Stimulated activated CD8-positive, alpha-beta memory T cell treated with anti-CD3 and anti-CD28 coated beads, Interleukin-15, amount 100 ng/mL, for 48 hours (primary cell): Measurements from ENCODE around the gene MAGEA4.
"Not testable (repeated sequence)": the region's sequence is repeated elsewhere in the genome, so short reads cannot be mapped to it uniquely, and the experiment has no call there.

Experiments used
- DNase-seq, 2 donors: peaks; one replicate each; pipeline ENCODE4 v3.0.0-alpha.2; 2020; ENCODE audit warnings: low read depth in 2 of 2

The MAGEA4 gene, protein sequence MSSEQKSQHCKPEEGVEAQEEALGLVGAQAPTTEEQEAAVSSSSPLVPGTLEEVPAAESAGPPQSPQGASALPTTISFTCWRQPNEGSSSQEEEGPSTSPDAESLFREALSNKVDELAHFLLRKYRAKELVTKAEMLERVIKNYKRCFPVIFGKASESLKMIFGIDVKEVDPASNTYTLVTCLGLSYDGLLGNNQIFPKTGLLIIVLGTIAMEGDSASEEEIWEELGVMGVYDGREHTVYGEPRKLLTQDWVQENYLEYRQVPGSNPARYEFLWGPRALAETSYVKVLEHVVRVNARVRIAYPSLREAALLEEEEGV

DNA sequence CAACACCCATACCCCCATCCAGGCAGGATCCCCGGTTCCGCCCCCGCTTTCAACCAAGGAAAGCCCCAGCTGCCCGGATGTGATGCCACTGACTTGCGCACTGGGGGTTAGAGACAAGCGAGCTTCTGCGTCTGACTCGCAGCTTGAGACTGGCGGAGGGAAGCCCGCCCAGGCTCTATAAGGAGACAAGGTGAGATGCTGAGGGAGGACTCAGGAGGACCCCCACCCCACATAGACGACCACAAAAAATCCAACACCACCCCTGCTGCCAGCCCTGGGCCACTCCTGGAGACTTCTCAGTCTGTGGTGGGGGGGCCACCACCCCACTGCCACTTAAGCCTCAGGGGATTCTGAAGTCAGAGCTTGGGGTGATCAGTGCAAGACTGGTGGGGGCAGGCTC, at the start of gene MAGEA4:
Gene MAGEA4, plus strand, starts transcription at position 110 of the 400 bp plus-strand sequence. CDS start 10,776 bp downstream, outside the sequence.
- DNase-seq = no peak

DNA sequence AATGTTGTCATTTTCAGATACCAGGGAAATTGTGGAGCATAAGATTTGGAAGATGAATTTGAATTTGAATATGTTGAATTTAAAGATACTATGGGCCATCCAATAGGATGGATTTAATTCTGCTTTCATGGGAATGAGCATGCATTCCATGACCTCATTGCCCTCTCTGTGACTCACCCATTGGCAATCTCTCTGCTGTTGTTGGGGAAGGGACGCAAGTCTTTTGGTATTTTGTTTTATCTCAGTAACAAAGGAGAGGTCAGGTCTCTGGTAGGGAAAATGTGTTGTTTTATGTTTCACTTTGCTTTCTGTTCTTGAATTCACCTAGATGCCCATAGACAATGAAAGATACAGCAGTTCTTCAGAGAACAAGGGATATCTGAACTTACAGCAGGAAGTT, 42.1 kb upstream of the MAGEA4 start:
- no peak for DNase-seq

DNA sequence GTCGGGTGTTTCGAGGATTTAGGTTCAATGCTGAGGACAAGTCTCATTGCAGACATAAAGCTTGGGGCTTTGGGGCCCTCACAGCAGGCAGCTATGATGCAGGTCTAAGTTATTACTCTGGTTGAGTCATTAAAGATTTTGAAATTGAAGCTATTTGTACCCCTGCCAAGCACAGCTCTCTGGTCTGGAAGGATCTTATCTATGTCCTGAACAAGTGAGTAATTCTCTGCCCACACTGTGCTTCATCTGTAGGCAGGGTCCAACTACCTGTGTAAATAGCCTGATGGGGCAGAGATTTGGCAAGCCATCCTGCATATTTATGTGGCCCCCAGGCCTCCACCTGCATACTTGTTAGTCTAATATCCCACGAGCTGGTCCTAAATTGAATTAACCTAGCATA, 41.4 kb upstream of the MAGEA4 start:
- no peak for DNase-seq

DNA sequence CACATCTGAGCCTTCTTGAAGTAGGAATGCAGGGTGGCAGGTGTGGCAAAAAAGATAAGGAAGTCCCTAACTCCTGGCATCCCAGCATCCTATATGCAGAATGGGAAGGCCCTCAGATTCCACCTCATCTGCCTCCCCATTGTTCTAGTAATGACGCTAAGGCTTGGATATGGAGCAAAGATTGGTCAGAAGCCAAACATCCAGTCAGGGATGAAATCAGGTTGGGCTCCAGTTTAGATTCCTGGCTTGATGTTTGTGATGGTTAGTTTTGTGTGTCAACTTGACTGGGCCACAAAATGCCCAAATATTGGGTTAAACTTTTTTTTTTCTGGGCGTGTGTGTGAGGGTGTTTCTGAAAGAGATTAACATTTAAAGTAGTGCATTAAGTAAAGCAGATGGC, 39.6 kb upstream of the MAGEA4 start:
- DNase-seq = no peak

DNA sequence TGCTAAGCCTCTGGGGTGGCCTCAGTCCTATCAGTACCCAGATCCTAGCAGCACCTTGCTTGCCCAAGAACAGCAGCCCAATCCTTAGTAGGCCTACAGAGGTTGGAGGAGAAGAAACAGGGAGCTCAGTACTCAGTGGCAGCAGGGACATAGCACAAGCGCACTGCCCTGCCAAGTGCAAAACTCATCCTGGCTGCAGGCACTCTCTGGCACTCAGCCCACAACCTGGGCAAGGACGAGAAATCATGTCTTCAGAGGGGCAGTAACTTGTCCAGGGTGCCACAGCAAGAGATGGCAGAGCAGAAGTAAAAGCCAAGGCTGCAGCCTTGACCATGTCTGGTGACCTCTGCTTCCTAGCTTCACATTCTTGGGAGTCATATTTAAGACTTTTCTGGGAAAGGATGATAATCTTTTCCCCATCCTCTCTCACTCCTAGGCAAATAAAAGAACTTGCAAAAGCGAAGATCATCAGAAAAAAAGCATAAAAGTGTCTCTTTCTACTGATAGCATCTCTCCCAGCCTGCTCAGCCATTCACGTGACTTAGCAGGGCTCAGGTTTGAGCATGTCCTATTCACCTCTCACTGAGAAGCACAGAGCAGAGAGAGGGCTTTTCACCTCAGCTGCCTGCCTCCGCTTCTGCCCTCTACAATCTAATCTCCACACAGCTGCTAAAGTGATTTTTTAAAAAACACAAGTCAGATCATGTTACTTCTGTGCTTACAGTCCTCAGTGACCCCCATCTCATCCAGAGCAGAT, 37.2 kb upstream of the MAGEA4 start:
- DNase-seq = no peak

DNA sequence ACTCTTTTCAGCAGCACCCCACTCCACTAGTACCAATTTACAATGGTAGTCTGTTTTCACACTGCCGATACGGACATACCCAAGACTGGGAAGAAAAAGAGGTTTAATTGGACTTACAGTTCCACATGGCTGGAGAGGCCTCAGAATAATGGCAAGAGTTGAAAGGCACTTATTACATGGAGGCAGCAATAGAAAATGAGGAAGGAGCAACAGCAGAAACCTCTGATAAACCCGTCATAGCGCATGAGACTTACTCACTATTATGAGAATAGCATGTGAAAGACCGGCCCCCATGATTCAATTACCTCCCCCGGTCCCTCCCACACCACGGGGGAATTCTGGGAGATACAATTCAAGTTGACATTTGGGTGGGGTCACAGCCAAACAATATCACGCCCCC, 34.1 kb upstream of the MAGEA4 start:
- DNase-seq = no peak

DNA sequence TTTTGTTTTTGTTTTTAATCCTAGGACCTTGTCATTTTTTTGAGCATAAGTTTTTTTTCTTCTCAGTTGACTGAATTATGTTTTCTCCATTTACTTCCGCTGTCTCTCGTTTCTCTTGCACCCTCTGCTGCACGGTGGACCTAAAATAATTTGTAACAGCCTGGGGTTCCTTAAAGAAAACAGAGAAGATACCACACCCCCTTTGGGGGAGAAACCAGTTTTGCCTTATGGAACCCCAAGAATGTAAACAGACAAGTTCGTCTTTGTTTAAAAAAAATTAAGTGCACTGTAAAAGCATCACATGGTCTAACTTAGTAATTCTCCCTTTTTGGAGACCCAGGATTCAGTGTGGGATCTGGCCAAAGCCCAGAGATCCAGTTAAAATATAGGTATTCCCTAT, 32.8 kb upstream of the MAGEA4 start:
- DNase-seq = no peak

DNA sequence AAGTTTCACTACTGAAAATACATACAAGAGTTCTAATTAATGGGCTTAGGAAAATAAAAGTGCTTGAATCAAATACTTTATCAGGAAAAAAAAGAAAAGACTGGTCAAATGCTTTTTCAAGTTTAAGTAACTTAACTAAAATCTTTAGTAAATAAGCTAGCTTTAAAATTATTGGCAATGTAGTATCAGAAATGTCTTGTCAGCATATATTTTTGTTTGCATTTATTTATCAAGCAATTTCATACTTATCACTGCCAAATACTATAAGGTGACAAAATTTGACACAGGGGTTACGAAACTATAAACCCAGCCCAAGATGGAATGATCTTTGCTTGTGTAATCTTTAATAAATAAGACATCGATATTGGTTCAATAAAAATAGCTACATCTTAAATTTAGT, 31.8 kb upstream of the MAGEA4 start:
- DNase-seq = no peak

DNA sequence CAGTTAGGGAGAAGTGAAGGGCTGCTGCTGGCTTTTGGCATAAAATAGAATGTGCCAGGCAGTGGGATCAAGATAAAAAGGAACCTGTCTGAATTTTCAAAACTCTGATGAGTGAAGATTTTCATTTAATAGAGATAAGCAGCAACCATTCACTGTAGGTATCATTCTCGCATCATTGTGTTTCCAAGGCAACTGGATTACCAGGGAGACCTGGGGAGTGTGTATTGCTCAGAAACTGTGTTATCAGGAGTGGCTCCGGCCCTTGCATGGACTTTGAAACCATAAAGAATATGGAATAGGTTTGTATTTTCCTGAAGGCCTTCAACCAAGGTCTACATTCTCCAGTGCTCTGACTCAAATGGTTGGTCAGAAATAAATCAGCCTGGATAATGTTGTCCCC, 23.3 kb upstream of the MAGEA4 start:
- no peak for DNase-seq

DNA sequence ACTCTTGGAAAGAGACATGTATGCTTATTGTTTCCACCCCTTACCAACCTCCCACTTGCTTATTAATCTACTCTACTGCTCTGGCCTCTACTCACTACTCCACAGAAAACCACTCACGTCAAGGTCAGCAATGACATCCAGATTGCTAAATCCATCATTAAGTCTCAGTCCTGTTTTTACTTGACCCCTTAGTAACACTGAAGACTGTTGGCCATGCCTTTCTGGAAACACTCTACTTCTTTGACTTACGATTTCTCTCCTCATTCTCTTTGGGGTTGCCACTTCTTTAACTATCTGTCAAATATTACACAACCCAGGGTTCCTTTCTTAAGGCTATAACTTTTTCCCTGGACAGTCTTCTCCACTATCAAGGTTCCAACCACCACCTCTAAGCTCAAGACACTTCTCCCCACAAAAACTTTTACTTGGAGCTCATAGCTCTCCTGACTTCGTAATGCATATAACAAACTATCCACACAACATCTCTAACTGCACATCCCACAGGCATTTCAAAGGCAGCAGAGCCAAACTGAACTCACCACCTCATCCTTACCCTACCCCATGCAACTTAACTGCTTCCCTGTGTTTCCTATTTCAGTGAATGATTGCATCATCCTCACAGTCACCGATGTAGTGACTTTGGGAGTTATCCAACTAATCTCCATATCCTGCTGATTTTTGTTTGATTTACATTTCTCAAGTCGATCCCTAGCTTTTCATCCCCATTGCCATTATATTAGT, 15.8 kb upstream of the MAGEA4 start:
- DNase-seq = no peak

DNA sequence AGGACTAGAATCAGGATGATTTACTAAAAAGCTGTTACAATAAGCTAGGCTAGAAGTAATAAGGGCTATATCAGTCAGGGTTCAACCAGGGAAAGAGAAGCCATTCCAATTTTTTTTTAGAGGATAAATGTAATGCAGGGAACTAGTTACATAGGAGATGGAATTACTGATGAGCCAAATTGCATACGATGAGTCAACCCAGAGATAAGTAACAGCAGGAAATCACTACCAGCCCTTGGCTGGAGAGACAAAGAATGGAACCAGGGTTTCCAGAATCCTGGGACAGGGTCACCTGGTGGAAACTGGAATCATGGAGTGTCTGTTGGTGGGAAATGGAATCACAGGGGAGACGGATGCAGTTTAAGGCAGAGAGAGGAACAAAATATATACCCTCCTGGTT, 13.1 kb upstream of the MAGEA4 start:
- no peak for DNase-seq

DNA sequence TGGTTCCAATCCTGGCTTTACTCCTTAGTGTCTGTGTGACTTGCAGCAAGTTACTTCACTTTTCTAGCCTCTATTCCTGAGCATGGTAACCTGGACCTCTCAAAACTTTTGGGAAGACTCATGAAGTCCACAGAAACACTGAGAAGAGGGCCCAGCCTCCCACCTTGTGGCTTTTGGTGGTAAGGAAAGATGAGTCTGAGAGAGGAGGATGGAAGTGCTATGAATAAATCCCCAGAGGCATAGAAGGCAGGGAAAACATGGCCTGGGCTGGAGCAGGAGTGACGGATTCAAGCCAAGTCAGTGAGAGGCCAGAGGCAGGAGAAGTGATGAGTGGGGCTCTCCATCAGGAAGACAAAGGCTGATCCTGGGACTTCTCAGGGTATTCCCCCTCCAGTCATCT, 10.9 kb upstream of the MAGEA4 start:
- no peak for DNase-seq

DNA sequence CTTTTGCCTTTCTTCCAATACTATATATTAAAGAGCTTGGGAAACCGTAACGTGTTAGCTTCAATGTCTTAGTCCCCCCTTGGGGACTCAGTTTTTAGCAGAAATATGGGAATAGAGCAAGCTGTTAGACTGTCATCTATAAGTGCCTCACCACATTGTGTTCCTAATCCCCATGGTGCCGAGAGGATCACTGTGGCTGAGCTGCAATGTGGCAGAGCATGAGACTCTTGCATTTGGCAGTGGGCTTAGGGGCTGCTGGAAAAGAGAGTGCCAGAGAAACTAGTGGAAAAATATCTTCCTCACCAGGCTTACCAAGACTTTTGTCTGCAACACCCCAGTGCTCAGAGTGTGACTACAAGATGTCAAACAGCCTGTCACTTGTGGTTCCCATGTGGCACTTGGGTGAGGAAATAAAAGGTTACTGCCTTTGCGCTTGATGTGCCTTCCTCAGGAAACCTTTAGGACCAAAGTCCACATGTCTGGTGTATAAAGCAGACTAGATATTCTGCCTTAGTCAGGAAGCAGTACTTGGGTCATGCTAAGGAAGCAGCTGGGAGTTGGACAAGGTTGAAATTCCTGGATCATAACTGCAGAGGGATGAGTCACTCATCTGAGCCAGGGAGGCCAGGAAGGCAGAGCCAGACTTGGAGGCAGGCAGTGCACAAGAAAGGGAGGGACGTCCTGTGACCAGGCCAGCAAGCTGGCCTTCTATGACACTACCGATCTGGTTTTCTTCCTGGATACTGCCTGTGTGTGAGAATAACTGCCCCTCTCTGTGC, 9.7 kb upstream of the MAGEA4 start:
- DNase-seq = no peak

DNA sequence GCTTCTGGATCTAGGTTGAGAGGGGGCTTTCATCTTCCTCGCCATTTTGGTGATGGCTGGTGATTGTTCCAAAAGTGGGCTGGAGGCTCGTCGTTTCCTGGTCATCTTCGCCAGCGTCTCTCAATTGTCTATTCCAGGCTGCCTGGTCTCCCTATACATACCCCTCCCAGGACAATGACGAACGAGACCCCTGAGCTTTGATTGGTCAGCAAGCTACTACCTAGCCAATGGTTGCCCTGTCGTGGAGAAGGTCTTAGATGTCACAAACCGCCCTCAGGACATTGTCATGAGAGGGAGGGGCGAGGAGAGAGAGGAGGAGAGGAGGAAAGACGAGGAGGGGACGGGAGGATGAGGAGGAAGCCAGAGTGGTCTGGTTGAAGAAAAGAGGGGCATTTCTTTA, 7.7 kb upstream of the MAGEA4 start:
- no peak for DNase-seq

DNA sequence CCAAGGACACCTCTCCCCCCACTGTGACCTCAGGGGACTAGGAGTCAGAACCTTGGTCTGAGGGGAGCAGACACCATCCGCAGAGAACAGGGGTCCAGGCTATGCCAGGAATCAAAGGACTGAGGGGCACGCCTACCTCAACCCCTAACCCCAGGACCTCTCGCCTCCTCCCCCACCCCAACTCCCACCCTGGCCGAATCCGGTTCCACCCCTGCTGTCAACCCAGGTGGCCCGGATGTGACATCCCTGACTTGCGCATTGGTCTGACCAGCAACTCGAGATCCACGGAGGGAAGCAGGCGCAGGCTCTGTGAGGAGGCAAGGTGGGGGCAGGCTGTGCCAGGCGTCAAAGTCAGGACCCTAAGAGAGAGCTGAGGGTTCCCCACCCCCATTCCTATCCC, 468 bp upstream of the MAGEA4 start:
- no peak for DNase-seq

DNA sequence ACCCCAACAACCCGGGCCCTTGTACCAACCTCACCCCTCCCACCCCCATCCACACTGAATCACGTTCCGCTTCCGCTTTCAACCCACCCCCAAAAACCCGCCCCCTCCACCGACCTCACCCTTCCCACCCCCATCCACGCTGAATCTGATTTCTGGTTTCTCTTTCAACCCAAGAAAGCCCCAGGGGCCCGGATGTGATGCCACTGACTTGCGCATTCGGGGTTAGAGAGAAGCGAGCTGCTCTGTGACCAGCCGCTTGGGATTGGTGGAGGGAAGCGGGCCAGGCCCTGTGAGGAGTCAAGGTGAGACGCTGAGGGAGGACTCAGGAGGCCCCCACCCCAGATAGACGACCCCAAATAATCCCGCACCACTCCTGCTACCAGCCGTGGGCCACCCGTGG, 6.0 kb downstream of the MAGEA4 start:
- not testable (repeated sequence) for DNase-seq

DNA sequence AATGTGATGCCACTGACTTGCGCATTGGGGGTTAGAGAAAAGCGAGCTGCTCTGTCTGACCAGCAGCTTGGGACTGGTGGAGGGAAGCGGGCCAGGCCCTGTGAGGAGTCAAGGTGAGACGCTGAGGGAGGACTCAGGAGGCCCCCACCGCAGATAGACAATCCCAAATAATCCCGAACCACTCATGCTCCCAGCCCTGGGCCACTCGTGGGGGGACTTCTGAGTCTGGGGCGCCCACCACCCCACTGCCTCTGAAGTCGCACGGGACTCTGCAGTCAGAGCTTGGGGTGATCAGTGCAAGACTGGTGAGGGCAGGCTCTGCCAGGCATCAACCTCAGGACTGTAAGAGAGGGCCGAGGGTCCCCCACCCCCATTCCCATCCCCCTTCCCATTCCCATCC, 6.9 kb downstream of the MAGEA4 start:
- no peak for DNase-seq

DNA sequence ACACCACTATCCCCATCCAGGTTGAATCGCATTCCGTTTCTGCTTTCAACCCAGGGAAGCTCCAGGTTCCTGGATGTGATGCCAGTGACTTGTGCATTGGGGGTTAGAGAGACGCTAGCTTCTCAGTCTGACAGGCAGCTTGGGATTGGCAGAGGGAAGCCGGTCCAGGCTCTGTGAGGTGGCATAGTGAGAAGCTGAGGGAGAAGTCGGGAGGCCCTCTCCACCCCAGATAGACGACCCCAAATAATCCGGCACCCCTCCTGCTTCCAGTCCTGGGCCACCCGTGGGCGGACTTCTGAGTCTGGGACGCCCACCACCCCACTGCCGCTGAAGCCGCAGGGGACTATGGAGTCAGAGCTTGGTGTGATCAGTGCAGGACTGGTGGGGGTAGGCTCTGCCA, 7.4 kb downstream of the MAGEA4 start:
- no peak for DNase-seq

DNA sequence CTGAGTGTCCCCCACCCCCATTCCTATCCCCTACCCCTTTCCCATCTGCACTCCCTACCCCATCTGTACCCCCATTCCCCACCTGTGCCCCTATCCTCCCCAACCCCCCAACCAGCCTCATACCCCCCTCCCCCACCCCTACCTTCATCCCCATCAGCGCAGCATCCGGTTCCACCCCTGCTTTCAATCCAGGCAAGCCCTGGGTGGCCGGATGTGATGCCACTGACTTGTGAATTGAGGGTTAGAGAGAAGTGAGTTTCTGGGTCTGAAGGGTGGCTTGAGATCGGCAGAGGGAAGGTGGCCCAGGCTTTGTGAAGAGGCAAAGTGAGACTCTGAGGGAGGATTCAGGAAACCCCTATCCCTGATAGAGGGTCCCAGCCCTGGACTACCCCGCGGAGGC, 7.8 kb downstream of the MAGEA4 start:
- no peak for DNase-seq

DNA sequence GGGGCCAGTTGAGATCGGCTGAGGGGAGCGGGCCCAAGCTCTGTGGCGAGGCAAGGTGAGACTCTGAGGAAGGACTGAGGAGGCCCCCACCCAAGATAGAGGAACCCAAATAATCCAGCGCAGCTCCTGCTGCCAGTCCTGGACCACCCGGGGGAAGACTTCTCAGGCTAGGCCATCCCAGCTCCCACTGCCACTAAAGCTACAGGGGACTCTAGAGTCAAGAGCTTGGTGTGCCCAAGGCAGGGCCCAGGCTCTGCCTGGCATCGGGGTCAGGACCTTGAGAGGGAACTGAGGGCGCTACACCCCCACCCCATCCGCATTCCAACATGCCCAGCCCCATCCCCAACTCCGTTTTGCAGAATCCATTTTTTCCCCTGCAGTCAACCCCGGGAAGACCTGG, 8.6 kb downstream of the MAGEA4 start:
- no peak for DNase-seq

DNA sequence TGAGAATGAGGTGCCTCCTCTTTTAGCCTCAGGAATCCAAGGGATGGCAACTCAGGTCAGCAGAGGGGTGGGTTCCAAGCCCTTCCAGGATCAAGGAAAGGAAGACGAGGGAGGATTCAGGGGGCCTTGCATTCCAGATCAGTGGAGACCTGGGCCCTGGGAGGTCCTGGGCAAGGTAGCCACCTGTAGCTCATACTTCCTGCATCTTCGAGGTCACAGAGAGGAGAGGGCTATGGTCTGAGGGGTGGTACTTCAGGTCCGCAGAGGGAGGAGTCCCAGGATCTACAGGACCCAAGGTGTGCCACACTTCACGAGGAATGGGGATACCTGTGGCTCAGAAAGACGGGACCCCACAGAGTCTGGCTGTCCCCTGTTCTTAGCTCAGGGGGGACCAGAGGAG, 9.2 kb downstream of the MAGEA4 start:
- DNase-seq = no peak

DNA sequence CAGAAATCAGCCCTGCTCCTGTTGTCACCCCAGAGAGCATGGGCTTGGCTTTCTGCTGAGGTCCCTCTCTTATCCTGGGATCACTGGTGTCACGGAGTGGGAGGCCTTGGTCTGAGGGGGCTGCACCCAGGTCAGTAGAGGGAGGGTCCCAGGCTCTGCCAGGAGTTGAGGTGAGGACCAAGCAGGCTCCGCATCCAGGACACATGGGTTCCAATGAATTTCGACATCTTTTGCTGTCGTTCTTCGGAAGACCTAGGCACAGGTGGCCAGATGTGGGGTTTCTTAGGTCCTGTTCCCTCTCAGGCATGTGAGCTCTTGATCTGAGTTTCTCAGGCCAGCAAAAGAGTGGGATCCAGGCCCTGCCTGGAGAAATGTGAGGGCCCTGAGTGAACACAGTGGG, 10.0 kb downstream of the MAGEA4 start:
- DNase-seq = no peak
